ENCODE measurements around the gene ABCA4. TPM values are rescaled to one million over a fixed set of nuclear protein-coding genes. Genes with fewer than 3 reads are reported as not detected.

The ABCA4 gene
- total RNA-seq, 1 experiment from 2014 or later = 1.5 TPM

DNA sequence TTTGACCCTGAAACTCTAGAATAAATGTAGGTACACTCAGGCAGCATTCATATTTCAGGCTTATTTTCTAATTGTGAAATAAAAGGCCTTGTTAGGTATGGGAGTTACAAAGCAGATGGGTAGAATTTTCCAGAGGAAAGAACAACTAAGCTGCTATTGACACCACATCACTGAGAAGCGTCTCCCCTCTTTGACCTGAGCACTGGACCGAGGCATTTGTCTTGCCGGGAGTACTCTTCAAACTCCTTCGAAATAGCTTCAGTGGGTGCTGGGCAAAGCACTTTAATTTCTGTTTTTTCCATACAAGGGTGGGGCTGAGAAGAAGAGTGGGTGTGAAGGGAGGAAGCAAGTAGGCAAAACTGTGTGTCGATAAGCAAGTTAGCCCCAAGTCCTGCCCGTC lies 36.4 kb downstream of the ABCA4 start:
- ATAC-seq = no peak
- intact Hi-C loops (cut with micrococcal nuclease; ENCODE audit: unreplicated experiment) (no loop called here), in situ Hi-C loops (cut with HindIII; ENCODE audit: low pct_unique_long_range_greater_than_20kb, low sequenced_read_pairs) (no loop called here)
- Histone ChIP-seq H3K27ac (ENCODE audit: low read length) (peak overlapping the region; percentile 63), H3K9me3 (ENCODE audit: control insufficient read depth, insufficient read depth, low read depth, low read length) (no peaks in the 10 kb centered on the region), H3K27me3 (ENCODE audit: control insufficient read depth, insufficient read depth, low read length) (no peaks in the 10 kb centered on the region), H3K4me1 (ENCODE audit: control insufficient read depth, insufficient read depth, low read length) (no peaks in the 10 kb centered on the region; the same call in 1 of the 2 replicates), H3K4me3 (ENCODE audit: low read depth in 2 of 2, low read length in 2 of 2) (no peak overlapping the region), H3K36me3 (ENCODE audit: control insufficient read depth, insufficient read depth, low read length) (no peaks in the 10 kb centered on the region)
- DNase-seq (ENCODE audit: low read depth, low spot score) = no peak
- CTCF ChIA-PET = no interaction called here
- TF ChIP-seq POLR2AphosphoS5 (IDR thresholded peaks at IDR 0.05; ENCODE audit: low read depth, low read length) = no peak
- TF ChIP-seq, protein P1, sequence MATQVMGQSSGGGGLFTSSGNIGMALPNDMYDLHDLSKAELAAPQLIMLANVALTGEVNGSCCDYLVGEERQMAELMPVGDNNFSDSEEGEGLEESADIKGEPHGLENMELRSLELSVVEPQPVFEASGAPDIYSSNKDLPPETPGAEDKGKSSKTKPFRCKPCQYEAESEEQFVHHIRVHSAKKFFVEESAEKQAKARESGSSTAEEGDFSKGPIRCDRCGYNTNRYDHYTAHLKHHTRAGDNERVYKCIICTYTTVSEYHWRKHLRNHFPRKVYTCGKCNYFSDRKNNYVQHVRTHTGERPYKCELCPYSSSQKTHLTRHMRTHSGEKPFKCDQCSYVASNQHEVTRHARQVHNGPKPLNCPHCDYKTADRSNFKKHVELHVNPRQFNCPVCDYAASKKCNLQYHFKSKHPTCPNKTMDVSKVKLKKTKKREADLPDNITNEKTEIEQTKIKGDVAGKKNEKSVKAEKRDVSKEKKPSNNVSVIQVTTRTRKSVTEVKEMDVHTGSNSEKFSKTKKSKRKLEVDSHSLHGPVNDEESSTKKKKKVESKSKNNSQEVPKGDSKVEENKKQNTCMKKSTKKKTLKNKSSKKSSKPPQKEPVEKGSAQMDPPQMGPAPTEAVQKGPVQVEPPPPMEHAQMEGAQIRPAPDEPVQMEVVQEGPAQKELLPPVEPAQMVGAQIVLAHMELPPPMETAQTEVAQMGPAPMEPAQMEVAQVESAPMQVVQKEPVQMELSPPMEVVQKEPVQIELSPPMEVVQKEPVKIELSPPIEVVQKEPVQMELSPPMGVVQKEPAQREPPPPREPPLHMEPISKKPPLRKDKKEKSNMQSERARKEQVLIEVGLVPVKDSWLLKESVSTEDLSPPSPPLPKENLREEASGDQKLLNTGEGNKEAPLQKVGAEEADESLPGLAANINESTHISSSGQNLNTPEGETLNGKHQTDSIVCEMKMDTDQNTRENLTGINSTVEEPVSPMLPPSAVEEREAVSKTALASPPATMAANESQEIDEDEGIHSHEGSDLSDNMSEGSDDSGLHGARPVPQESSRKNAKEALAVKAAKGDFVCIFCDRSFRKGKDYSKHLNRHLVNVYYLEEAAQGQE (IDR thresholded peaks at IDR 0.05; ENCODE audit: insufficient read depth in 1 of 2, low read depth in 2 of 2, low read length in 1 of 2) = no peak
- TF ChIP-seq SIN3A (IDR thresholded peaks at IDR 0.05; ENCODE audit: borderline replicate concordance, insufficient read depth, low read depth, low read length) = no peak
- TF ChIP-seq, protein P2, sequence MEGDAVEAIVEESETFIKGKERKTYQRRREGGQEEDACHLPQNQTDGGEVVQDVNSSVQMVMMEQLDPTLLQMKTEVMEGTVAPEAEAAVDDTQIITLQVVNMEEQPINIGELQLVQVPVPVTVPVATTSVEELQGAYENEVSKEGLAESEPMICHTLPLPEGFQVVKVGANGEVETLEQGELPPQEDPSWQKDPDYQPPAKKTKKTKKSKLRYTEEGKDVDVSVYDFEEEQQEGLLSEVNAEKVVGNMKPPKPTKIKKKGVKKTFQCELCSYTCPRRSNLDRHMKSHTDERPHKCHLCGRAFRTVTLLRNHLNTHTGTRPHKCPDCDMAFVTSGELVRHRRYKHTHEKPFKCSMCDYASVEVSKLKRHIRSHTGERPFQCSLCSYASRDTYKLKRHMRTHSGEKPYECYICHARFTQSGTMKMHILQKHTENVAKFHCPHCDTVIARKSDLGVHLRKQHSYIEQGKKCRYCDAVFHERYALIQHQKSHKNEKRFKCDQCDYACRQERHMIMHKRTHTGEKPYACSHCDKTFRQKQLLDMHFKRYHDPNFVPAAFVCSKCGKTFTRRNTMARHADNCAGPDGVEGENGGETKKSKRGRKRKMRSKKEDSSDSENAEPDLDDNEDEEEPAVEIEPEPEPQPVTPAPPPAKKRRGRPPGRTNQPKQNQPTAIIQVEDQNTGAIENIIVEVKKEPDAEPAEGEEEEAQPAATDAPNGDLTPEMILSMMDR (IDR thresholded peaks at IDR 0.05) = no peak
- no peak for TF ChIP-seq TCF7L2 (IDR thresholded peaks at IDR 0.05; ENCODE audit: low read depth, low read length)
- POLR2A ChIA-PET = no interaction called here
- BruUV-seq (replicated peaks) = no TSS peak

DNA sequence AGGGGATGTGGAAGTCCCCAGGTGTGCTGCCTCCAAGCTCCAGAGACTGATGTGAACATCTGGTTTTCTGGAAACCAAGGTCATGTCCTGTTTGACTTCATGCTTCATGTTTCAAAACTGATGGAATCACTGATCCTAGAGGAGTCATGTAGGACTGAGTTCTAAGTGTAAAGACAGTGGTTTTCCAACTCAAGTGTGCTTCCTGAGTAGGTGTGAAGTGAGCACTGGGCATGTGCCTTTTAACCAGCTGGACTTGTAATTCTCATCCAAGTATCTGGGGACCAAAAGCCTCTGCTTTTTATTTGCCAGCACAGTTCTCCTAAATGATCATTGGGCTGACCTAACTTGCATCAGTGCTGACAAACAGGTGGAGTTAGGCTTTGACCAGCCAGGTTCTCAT lies 36.9 kb downstream of the ABCA4 start:
- Histone ChIP-seq H3K9me3 (ENCODE audit: control insufficient read depth, insufficient read depth, low read depth, low read length) (no peaks in the 10 kb centered on the region), H3K27me3 (ENCODE audit: control insufficient read depth, insufficient read depth, low read length) (no peaks in the 10 kb centered on the region), H3K4me3 (ENCODE audit: low read depth in 2 of 2, low read length in 2 of 2) (no peak overlapping the region), H3K27ac (ENCODE audit: low read length) (peak overlapping the region; percentile 63), H3K36me3 (ENCODE audit: control insufficient read depth, insufficient read depth, low read length) (no peaks in the 10 kb centered on the region), H3K4me1 (ENCODE audit: control insufficient read depth, insufficient read depth, low read length) (no peaks in the 10 kb centered on the region; the same call in 1 of the 2 replicates)
- ChIA-PET POLR2A (interaction anchor here (1.0 kb wide), 1 partner anchor 153 kb away, joined by 3 read pairs; the partner anchor contains the start of gene ARHGAP29), CTCF (no interaction called here)
- DNase-seq (ENCODE audit: low read depth, low spot score) = no peak
- in situ Hi-C loops (cut with HindIII; ENCODE audit: low pct_unique_long_range_greater_than_20kb, low sequenced_read_pairs) = no loop called here
- no TSS peak for BruUV-seq (replicated peaks)
- no peak for ATAC-seq
- TF ChIP-seq, protein P1 (IDR thresholded peaks at IDR 0.05; ENCODE audit: insufficient read depth in 1 of 2, low read depth in 2 of 2, low read length in 1 of 2) = no peak
- no peak for TF ChIP-seq POLR2AphosphoS5 (IDR thresholded peaks at IDR 0.05; ENCODE audit: low read depth, low read length)
- TF ChIP-seq, protein P2 (IDR thresholded peaks at IDR 0.05) = no peak
- no peak for TF ChIP-seq TCF7L2 (IDR thresholded peaks at IDR 0.05; ENCODE audit: low read depth, low read length)
- no peak for TF ChIP-seq SIN3A (IDR thresholded peaks at IDR 0.05; ENCODE audit: borderline replicate concordance, insufficient read depth, low read depth, low read length)
- intact Hi-C loops (cut with micrococcal nuclease; ENCODE audit: unreplicated experiment) = no loop called here

Measured in Panc1 (cell line).